Esophagus muscularis mucosa (tissue), 4 donors: ENCODE results near the gene ERCC6. TPM values are rescaled to one million over a fixed set of nuclear protein-coding genes. Genes with fewer than 3 reads are reported as not detected.

ENCODE experiments used
- DNase-seq: peaks from one replicate; pipeline ENCODE4 v3.0.0-alpha.2; 2017; ENCODE audit errors: extremely low spot score
- H3K27ac ChIP-seq, 4 donors: fragments of 200-600 bp; sonication (generic); replicated peaks in 1 of 4; 1 replicate in 3 of 4; 2 replicates in 1 of 4; pipeline ENCODE4 v1.5.1; 2016 to 2019; ENCODE audit warnings: mild to moderate bottlenecking in 1 of 4
- H3K27me3 ChIP-seq, 4 donors: fragments of 200-600 bp; sonication (generic); one replicate each; pipeline versions ENCODE4 v1.5.1 to v1.6.0; 2016 to 2019
- H3K36me3 ChIP-seq, 4 donors: fragments of 200-600 bp; sonication (generic); one replicate each; pipeline ENCODE4 v1.5.1; 2016 to 2019
- H3K4me1 ChIP-seq, 4 donors: fragments of 200-600 bp; sonication (generic); one replicate each; pipeline ENCODE4 v1.5.1; 2016 to 2019
- H3K4me3 ChIP-seq, 4 donors: fragments of 200-600 bp; sonication (generic); 1 replicate in 2 of 4; 2 replicates in 2 of 4; pipeline ENCODE4 v1.5.1; 2016 to 2019; ENCODE audit warnings: mild to moderate bottlenecking in 4 of 4, moderate library complexity in 1 of 4
- H3K9me3 ChIP-seq, 4 donors: fragments of 200-600 bp; sonication (generic); 1 replicate in 3 of 4; 2 replicates in 1 of 4; pipeline ENCODE4 v1.5.1; 2016 to 2019
- EP300 ChIP-seq: sonication (generic); formaldehyde crosslinking; IDR thresholded peaks from one replicate; pipeline ENCODE4 v1.6.1; 2017; ENCODE audit warnings: antibody characterized with exemption
- POLR2A ChIP-seq: fragments of 450-650 bp; IDR thresholded peaks from one replicate; pipeline ENCODE4 v1.6.1; 2017; ENCODE audit warnings: antibody characterized with exemption, moderate library complexity, mild to moderate bottlenecking, low read depth
- POLR2AphosphoS5 ChIP-seq, 2 donors: sonication (generic); formaldehyde crosslinking; IDR thresholded peaks; one replicate each; pipeline ENCODE4 v1.6.1; 2017; ENCODE audit warnings: antibody characterized with exemption in 2 of 2
- WGBS: methylation state at CpG from one replicate; pipeline ENCODE4 v1.1.5; 2018; 5-methylcytosine and 5-hydroxymethylcytosine counted together
- intact Hi-C: fragments of 100-400 bp; cut with DNase I; formaldehyde crosslinking; loops from one replicate; pipeline ENCODE4 v1.15.1; 2023
- total RNA-seq, 4 donors: library from RNA; depleted of rRNA; stranded (reverse); fragments of >200 nt; gene quantifications; one replicate each; pipeline versions ENCODE4 v1.1.0 to v1.2.1, GENCODE V29; 2016
- TF ChIP-seq, protein P1 (sequence below), 3 experiments: fragments of 200-600 bp in 2 of 3; fragments of 450-650 bp in 1 of 3; sonication (generic) in 2 of 3; IDR thresholded peaks; one replicate each; pipeline ENCODE4 v1.5.1; 2017 to 2019; ENCODE audit warnings: antibody characterized with exemption in 3 of 3, mild to moderate bottlenecking in 2 of 3, moderate library complexity in 1 of 3

Gene ERCC6
- total RNA-seq, 4 donors from 2014 or later: 7.0 to 11.7 (median 9.2) TPM

DNA sequence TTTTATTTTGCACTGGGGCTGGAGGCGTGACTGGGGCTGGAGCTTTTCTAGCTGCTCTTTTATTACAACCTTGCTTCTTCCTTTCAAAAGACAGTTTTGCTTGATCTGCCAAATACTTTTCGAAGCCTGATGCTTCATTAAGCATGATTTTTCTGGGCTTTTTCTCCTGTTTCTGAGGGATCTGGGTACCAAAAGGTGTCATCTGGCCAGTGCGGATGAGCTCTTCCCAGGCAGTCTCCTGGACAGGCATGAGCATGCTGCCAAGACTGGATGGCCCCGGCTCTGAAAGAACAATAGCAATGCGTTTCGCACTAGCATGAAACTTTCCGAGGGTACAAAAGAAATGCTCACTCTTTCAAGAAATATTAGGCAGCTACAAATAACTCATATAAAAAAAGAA is 14.4 kb downstream of the ERCC6 start:
- TF ChIP-seq POLR2A: no peak
- no peak for TF ChIP-seq EP300
- no peak for TF ChIP-seq POLR2AphosphoS5 (IDR thresholded peaks at IDR 0.05)
- Histone ChIP-seq H3K4me1 (peaks cover 0 to 4% (median 0%) of the 10 kb centered on the region in 4 donors), H3K27ac (no peak overlapping the region), H3K27me3 (no peaks in the 10 kb centered on the region), H3K36me3 (peaks cover 31 to 88% (median 57%) of the 10 kb centered on the region in 4 donors), H3K9me3 (no peaks in the 10 kb centered on the region), H3K4me3 (no peak overlapping the region)
- intact Hi-C loops: no loop called here
- no peak for DNase-seq
- WGBS: 91% methylated on average over 7 of the region's 7 CpGs

DNA sequence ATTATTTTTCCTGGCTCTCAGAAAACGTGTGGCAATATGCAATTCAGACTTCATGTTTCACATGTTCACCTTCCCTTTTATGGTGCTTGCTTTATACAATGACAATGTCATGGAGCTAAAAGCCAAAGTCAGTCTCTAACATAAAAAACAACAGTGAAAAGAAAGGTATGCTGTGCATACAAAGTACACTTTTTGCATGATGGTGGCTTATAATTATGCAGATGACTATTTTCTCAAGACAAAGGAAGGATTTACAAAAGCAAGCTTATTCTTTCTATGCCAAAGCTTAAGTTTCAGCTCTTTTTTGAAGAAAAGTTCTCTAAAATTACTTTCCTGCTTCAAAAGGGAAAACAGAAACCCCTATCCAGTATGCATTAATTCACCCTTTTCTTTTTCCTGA is 15.6 kb downstream of the ERCC6 start:
- Histone ChIP-seq H3K4me3 (no peak overlapping the region), H3K4me1 (peaks cover 0 to 4% (median 0%) of the 10 kb centered on the region in 4 donors), H3K27ac (no peak overlapping the region), H3K36me3 (peaks cover 31 to 78% (median 47%) of the 10 kb centered on the region in 4 donors), H3K9me3 (no peaks in the 10 kb centered on the region), H3K27me3 (no peaks in the 10 kb centered on the region)
- WGBS: 9% methylated on average over 1 of the region's 1 CpG
- intact Hi-C loops: no loop called here
- TF ChIP-seq, protein P1, sequence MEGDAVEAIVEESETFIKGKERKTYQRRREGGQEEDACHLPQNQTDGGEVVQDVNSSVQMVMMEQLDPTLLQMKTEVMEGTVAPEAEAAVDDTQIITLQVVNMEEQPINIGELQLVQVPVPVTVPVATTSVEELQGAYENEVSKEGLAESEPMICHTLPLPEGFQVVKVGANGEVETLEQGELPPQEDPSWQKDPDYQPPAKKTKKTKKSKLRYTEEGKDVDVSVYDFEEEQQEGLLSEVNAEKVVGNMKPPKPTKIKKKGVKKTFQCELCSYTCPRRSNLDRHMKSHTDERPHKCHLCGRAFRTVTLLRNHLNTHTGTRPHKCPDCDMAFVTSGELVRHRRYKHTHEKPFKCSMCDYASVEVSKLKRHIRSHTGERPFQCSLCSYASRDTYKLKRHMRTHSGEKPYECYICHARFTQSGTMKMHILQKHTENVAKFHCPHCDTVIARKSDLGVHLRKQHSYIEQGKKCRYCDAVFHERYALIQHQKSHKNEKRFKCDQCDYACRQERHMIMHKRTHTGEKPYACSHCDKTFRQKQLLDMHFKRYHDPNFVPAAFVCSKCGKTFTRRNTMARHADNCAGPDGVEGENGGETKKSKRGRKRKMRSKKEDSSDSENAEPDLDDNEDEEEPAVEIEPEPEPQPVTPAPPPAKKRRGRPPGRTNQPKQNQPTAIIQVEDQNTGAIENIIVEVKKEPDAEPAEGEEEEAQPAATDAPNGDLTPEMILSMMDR (IDR thresholded peaks at IDR 0.05): no peak
- TF ChIP-seq POLR2A (no peak), EP300 (no peak), POLR2AphosphoS5 (IDR thresholded peaks at IDR 0.05) (no peak)
- DNase-seq: no peak

DNA sequence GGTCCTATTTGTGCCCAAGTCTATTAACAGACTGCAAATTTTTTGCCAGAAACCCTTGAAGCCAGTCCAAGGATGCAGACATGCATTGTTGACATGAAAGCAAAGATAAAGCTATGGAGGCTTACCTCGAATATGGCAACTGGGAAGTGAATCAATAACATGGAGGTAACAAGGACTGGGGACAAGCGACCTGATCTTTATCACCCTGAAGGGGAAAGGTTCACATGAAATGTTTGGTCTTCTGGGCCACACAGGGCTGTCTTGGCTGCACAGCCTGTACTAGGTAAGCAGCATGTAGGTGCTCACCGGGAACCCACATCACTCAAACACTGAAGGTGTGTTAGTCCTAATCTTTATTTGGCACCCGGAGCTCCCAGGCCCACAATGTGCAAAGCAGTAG is 17.9 kb downstream of the ERCC6 start:
- Histone ChIP-seq H3K4me1 (peaks cover 0 to 4% (median 0%) of the 10 kb centered on the region in 4 donors), H3K9me3 (no peaks in the 10 kb centered on the region), H3K36me3 (peaks cover 27 to 78% (median 35%) of the 10 kb centered on the region in 4 donors), H3K4me3 (no peak overlapping the region), H3K27ac (no peak overlapping the region), H3K27me3 (no peaks in the 10 kb centered on the region)
- no peak for DNase-seq
- intact Hi-C loops: no loop called here
- TF ChIP-seq, protein P1 (IDR thresholded peaks at IDR 0.05): no peak
- TF ChIP-seq EP300: no peak
- TF ChIP-seq POLR2AphosphoS5 (IDR thresholded peaks at IDR 0.05): no peak
- TF ChIP-seq POLR2A: no peak
- 85% methylated on average over 4 of the region's 4 CpGs for WGBS

DNA sequence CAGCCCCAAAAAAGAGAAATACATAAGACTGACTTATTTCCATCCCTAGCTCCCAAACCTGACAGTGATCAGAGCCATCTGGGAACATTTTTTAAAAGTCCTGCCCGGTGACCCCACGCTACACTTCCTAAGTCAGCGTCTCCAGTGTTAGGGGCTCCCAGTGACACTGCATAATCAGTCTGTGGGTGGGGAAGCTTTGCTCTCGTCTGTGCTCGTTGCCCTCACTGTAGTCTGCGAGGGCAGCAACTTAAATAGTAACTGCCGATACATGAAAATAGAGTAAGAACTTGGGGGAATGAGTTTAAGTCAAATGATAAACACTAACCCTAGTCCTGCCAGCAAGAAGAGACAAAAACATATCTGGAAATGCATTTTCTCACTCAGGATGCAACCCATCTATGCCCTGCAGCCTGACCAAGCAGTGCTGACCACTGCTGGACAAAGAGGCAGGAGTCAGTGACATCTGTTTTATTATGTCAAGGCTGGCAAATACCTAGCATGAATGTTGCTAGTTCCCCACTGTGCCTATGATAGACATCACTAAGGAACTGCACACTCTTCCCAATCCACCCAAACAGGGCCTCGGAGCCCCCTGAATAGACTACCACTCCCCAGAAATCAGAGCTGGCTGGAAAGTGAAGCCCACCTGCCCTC is 18.7 kb downstream of the ERCC6 start:
- H3K4me3 ChIP-seq: no peak overlapping the region
- peaks cover 30 to 78% (median 37%) of the 10 kb centered on the region in 4 donors for H3K36me3 ChIP-seq
- WGBS: 63% methylated on average over 6 of the region's 8 CpGs
- intact Hi-C loops: no loop called here
- no peak overlapping the region for H3K27ac ChIP-seq
- no peaks in the 10 kb centered on the region for H3K27me3 ChIP-seq
- TF ChIP-seq POLR2AphosphoS5 (IDR thresholded peaks at IDR 0.05): no peak
- no peak for TF ChIP-seq EP300
- TF ChIP-seq, protein P1 (IDR thresholded peaks at IDR 0.05): no peak
- TF ChIP-seq POLR2A: no peak
- peaks cover 0 to 4% (median 0%) of the 10 kb centered on the region in 4 donors for H3K4me1 ChIP-seq
- no peaks in the 10 kb centered on the region for H3K9me3 ChIP-seq
- DNase-seq: no peak

DNA sequence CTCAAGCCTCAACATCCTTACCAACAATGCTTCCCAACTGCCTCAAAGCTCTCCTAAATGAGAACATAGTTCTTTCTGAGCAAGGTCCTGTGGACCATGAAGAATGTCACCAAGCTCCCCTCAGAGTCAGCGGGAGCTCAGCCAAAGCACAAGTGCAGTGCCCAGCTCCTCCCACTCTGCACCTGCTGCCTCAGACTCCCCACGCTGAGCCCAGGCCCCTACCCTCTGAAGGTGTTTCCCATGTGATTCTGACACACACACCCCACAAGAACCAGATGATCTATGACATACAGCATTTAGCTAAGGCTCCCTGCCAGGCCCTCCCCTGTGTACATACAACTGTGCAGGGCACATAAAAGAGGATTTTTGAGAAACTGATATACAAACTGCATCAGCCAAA is 19.2 kb downstream of the ERCC6 start:
- Histone ChIP-seq H3K4me1 (peaks cover 0 to 4% (median 0%) of the 10 kb centered on the region in 4 donors), H3K4me3 (no peak overlapping the region), H3K36me3 (peaks cover 29 to 77% (median 36%) of the 10 kb centered on the region in 4 donors), H3K27me3 (no peaks in the 10 kb centered on the region), H3K9me3 (no peaks in the 10 kb centered on the region), H3K27ac (no peak overlapping the region)
- no CpG with 5 or more reads among the region's 2 CpGs for WGBS
- no peak for DNase-seq
- intact Hi-C loops: loop anchor here (5.0 to 10.0 kb wide), 3 partner anchors 112 to 865 kb away; no protein-coding TSS in a partner anchor
- no peak for TF ChIP-seq EP300
- TF ChIP-seq, protein P1 (IDR thresholded peaks at IDR 0.05): no peak
- TF ChIP-seq POLR2AphosphoS5 (IDR thresholded peaks at IDR 0.05): no peak
- no peak for TF ChIP-seq POLR2A
